MM.1S (cell line): ENCODE results near the gene MESD.

Experiments used
- DNase-seq: peaks from one replicate; pipeline ENCODE4 v3.0.0-alpha.2; 2015
- H2AFZ ChIP-seq: fragments of 300-600 bp; sonication (generic); 2 replicates; pipeline ENCODE4 v1.6.0; 2016; ENCODE audit warnings: antibody characterized with exemption, low read length
- H3F3A ChIP-seq: fragments of 300-600 bp; sonication (generic); 2 replicates; pipeline ENCODE4 v1.6.1; 2016; ENCODE audit warnings: mild to moderate bottlenecking, antibody characterized with exemption, low read length, moderate library complexity, mixed read lengths; ENCODE audit not compliant: insufficient read depth
- H3K27ac ChIP-seq: fragments of 300-600 bp; sonication (generic); 2 replicates; pipeline ENCODE4 v1.5.1; 2016; ENCODE audit warnings: mild to moderate bottlenecking, low read length
- H3K27me3 ChIP-seq: fragments of 300-600 bp; sonication (generic); replicated peaks from 2 replicates; pipeline ENCODE4 v1.6.0; 2016; ENCODE audit warnings: low read length; ENCODE audit not compliant: insufficient read depth
- H3K36me3 ChIP-seq: fragments of 300-600 bp; sonication (generic); replicated peaks from 2 replicates; pipeline ENCODE4 v1.6.1; 2016; ENCODE audit warnings: mild to moderate bottlenecking, low read length, mixed read lengths; ENCODE audit not compliant: insufficient read depth
- H3K4me1 ChIP-seq: fragments of 300-600 bp; sonication (generic); 2 replicates; pipeline ENCODE4 v1.6.1; 2016; ENCODE audit warnings: low read length, mixed read lengths
- H3K4me2 ChIP-seq: fragments of 300-600 bp; sonication (generic); 2 replicates; pipeline ENCODE4 v1.6.0; 2016; ENCODE audit warnings: low read depth, low read length
- H3K4me3 ChIP-seq: fragments of 300-600 bp; sonication (generic); 2 replicates; pipeline ENCODE4 v1.5.1; 2016; ENCODE audit warnings: low read length, mixed read lengths
- H3K79me2 ChIP-seq: fragments of 300-600 bp; sonication (generic); 2 replicates; pipeline ENCODE4 v1.6.1; 2016; ENCODE audit warnings: mixed run types, low read length, mixed read lengths
- H3K9ac ChIP-seq: fragments of 300-600 bp; sonication (generic); 2 replicates; pipeline ENCODE4 v1.6.1; 2016; ENCODE audit warnings: low read length, mixed read lengths
- H3K9me2 ChIP-seq: fragments of 300-600 bp; sonication (generic); replicated peaks from 2 replicates; pipeline ENCODE4 v1.6.1; 2016; ENCODE audit warnings: mild to moderate bottlenecking, low read length, mixed read lengths; ENCODE audit not compliant: insufficient read depth
- H3K9me3 ChIP-seq: fragments of 300-600 bp; sonication (generic); replicated peaks from 2 replicates; pipeline ENCODE4 v1.6.1; 2016; ENCODE audit warnings: mild to moderate bottlenecking, low read length, mixed read lengths; ENCODE audit not compliant: insufficient read depth
- H4K20me1 ChIP-seq: fragments of 300-600 bp; sonication (generic); 2 replicates; pipeline ENCODE4 v1.6.1; 2016; ENCODE audit warnings: mild to moderate bottlenecking, low read length, moderate library complexity, mixed read lengths; ENCODE audit not compliant: insufficient read depth
- EZH2 ChIP-seq: fragments of 300-600 bp; sonication (generic); optimal IDR thresholded peaks from 2 replicates; pipeline ENCODE3; 2017; ENCODE audit warnings: low read depth, mild to moderate bottlenecking, antibody characterized with exemption, low read length, mixed read lengths
- EZH2phosphoT487 ChIP-seq: fragments of 300-600 bp; sonication (generic); IDR thresholded peaks from 2 replicates; pipeline ENCODE4 v1.6.1; 2018; ENCODE audit warnings: antibody characterized with exemption, low read length
- TF ChIP-seq, protein P1 (sequence below): fragments of 300-600 bp; sonication (generic); IDR thresholded peaks from 2 replicates; pipeline ENCODE4 v1.5.1; 2016; ENCODE audit warnings: antibody characterized with exemption, low read length, mixed read lengths

The MESD gene

DNA sequence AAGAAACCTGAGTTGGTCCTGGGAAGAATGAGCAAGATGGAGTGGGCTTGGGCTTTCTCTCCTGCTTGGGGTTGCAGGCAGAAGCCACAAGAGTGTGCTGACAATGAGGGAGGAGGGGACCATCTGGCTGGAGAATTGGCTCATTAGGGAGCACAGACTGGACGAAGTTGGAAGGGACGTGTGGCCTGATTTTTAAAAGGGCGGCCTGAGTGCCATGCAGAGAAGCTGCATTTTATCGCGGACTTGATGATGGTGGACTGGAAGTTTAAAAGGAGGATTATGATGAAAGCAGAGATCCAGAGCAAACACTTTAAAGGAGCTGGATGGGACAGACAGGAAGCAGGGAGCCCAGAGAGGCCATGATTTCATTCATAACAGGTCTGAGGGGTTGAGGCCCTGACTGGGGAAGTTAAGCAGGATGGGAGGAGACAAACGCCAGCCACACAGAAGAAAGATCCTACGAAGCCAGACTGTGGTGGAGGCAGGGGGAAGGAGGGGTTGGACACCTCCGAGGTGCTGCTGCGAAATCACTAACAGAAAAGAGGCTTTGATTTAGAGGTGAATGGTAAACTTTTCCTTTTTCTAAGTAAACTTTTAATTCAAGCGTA is 34.8 kb upstream of the MESD start:
- Histone ChIP-seq H4K20me1 (no peaks in the 10 kb centered on the region), H3K27me3 (no peaks in the 10 kb centered on the region), H3K9ac (peak overlapping the region; percentile 52; the same call in 1 of the 2 replicates), H3K27ac (peak overlapping the region; percentile 93), H3K79me2 (no peaks in the 10 kb centered on the region), H3K4me2 (0 out of 2 replicates have a peak overlapping the region, but pooled peaks have one; percentile 96), H3K9me2 (no peaks in the 10 kb centered on the region), H3K36me3 (no peaks in the 10 kb centered on the region), H2AFZ (no peak overlapping the region), H3K4me1 (peaks cover 20% of the 10 kb centered on the region), H3K4me3 (no peak overlapping the region), H3K9me3 (no peaks in the 10 kb centered on the region), H3F3A (peaks cover 17% of the 10 kb centered on the region)
- TF ChIP-seq EZH2phosphoT487: no peak
- TF ChIP-seq, protein P1, sequence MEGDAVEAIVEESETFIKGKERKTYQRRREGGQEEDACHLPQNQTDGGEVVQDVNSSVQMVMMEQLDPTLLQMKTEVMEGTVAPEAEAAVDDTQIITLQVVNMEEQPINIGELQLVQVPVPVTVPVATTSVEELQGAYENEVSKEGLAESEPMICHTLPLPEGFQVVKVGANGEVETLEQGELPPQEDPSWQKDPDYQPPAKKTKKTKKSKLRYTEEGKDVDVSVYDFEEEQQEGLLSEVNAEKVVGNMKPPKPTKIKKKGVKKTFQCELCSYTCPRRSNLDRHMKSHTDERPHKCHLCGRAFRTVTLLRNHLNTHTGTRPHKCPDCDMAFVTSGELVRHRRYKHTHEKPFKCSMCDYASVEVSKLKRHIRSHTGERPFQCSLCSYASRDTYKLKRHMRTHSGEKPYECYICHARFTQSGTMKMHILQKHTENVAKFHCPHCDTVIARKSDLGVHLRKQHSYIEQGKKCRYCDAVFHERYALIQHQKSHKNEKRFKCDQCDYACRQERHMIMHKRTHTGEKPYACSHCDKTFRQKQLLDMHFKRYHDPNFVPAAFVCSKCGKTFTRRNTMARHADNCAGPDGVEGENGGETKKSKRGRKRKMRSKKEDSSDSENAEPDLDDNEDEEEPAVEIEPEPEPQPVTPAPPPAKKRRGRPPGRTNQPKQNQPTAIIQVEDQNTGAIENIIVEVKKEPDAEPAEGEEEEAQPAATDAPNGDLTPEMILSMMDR: no peak
- no peak for TF ChIP-seq EZH2
- DNase-seq: no peak

DNA sequence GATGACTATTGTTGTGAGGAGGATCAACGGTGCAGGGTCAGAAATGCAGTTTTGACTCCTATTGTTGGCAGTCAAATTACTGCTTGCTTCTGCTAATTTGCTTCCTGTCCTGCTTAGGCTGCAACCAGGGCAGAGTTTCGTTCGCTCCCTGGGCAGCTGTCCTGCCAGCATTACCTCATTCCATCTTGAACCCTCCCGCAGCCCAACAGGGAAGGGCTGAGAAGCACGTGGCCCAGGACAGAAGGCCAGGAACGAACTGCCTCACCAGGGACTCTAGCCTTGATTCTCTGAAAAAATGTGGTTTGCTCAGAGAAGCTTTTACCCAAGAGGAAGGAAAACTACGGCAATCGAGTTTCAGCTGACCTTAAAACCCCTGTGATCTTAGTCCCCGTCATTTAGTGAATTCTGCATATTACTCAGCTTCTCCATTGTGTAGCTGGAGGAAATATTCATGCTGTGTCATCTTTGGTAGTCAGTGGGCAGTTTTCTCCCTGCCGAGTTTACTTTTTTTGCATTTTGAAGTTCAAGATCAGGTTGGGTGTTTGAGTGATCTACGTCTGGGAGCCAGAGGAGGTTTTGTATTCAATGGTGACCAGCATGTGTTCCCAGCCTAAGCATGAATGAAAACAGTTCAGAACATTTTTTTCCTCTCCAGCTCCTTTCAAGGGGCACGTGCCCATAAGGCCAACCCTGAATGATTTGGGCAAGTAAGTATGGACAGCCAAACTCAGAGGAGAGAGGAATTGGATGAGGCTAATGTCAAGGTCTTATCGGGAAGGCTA is 34.1 kb upstream of the MESD start:
- H2AFZ ChIP-seq: peak overlapping the region; percentile 82

DNA sequence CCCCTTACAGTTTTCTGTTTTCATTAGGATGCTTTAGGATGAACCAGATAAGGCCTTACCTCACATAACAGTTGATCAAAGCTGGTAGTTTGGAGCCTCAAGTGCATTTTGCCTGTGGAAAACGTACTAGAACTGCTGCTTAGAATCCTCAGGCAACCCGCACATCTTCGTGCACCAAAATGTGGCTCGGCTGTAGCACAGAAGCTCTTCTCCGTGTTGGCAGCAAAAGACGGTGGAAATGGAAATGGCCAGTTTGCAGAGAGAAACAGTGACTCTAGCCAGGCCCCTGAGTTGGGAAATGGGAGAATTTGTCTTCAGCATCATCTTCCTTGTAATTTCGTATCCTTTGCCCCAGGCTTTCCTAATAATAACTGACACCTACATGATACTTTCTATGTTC is 31.7 kb upstream of the MESD start:
- H2AFZ ChIP-seq: no peak overlapping the region
- no peaks in the 10 kb centered on the region for H3K27me3 ChIP-seq
- H3K36me3 ChIP-seq: no peaks in the 10 kb centered on the region
- no peaks in the 10 kb centered on the region for H3K9me3 ChIP-seq
- no peak overlapping the region for H3K4me2 ChIP-seq
- H3K9me2 ChIP-seq: no peaks in the 10 kb centered on the region
- no peaks in the 10 kb centered on the region for H3K79me2 ChIP-seq
- no peak overlapping the region for H3K9ac ChIP-seq
- no peaks in the 10 kb centered on the region for H4K20me1 ChIP-seq
- peaks cover 17% of the 10 kb centered on the region for H3F3A ChIP-seq
- peaks cover 20% of the 10 kb centered on the region for H3K4me1 ChIP-seq
- DNase-seq: no peak
- H3K4me3 ChIP-seq: no peak overlapping the region
- H3K27ac ChIP-seq: no peak overlapping the region
- TF ChIP-seq EZH2phosphoT487 (no peak), EZH2 (no peak)
- TF ChIP-seq, protein P1: no peak

More for the DNA sequence above, 34.1 kb upstream of the MESD start:
- no peak for TF ChIP-seq EZH2
- TF ChIP-seq, protein P1: no peak
- TF ChIP-seq EZH2phosphoT487: no peak
- Histone ChIP-seq H3K4me2 (peak overlapping the region; percentile 96), H3K9me2 (no peaks in the 10 kb centered on the region), H3K9me3 (no peaks in the 10 kb centered on the region), H3K27me3 (no peaks in the 10 kb centered on the region), H4K20me1 (no peaks in the 10 kb centered on the region), H3K27ac (peak overlapping the region; percentile 93), H3K4me3 (peak overlapping the region; percentile 45), H3F3A (peaks cover 17% of the 10 kb centered on the region), H3K9ac (peak overlapping the region; percentile 52; the same call in 1 of the 2 replicates), H3K4me1 (peaks cover 20% of the 10 kb centered on the region), H3K36me3 (no peaks in the 10 kb centered on the region), H3K79me2 (no peaks in the 10 kb centered on the region)
- DNase-seq: peak; percentile 82
